OCI-LY3 (cell line): ENCODE measurements around the gene RASA2.
A peak's percentile ranks its signal among the peaks of the same experiment; 100 is the strongest.

Experiments used
- H2AFZ ChIP-seq: fragments of 200-600, 300-600 bp; shearing (Covaris generic); 2 replicates; pipeline ENCODE4 v1.6.0; 2014; ENCODE audit warnings: antibody characterized with exemption, low read depth, low read length
- H3K27ac ChIP-seq: fragments of 200-600, 300-600 bp; sonication (generic); 2 replicates; pipeline ENCODE4 v1.5.1; 2014; ENCODE audit warnings: mild to moderate bottlenecking, low read length, moderate library complexity, mixed read lengths
- H3K27me3 ChIP-seq: fragments of 200-600, 300-600 bp; sonication (generic); 2 replicates; pipeline ENCODE4 v1.6.1; 2014; ENCODE audit warnings: low read depth, low read length, mixed read lengths
- H3K36me3 ChIP-seq: fragments of 200-600, 300-600 bp; sonication (generic); replicated peaks from 2 replicates; pipeline ENCODE3; 2014; ENCODE audit warnings: low read depth, low read length, mixed read lengths
- H3K4me1 ChIP-seq: fragments of 300-600, 200-600 bp; sonication (generic); 2 replicates; pipeline ENCODE4 v1.6.1; 2014; ENCODE audit warnings: low read length, mixed read lengths
- H3K4me2 ChIP-seq: fragments of 200-600, 300-600 bp; sonication (generic); 2 replicates; pipeline ENCODE4 v1.6.1; 2014; ENCODE audit warnings: low read length, mixed read lengths
- H3K4me3 ChIP-seq: fragments of 300-600, 200-600 bp; sonication (generic); 2 replicates; pipeline ENCODE4 v1.5.1; 2014; ENCODE audit warnings: antibody characterized with exemption, mild to moderate bottlenecking, low read length, moderate library complexity
- H3K79me2 ChIP-seq: fragments of 300-600, 200-600 bp; shearing (Covaris generic); 2 replicates; pipeline ENCODE4 v1.6.1; 2014; ENCODE audit warnings: mild to moderate bottlenecking, low read length, mixed read lengths
- H3K9ac ChIP-seq: fragments of 300-600, 200-600 bp; shearing (Covaris generic); 2 replicates; pipeline ENCODE4 v1.6.0; 2014; ENCODE audit warnings: mild to moderate bottlenecking, low read length, moderate library complexity
- H3K9me3 ChIP-seq: fragments of 200-600, 300-600 bp; shearing (Covaris generic); 2 replicates; pipeline ENCODE4 v1.6.1; 2014; ENCODE audit warnings: low read length, mixed read lengths; ENCODE audit not compliant: insufficient read depth
- H4K20me1 ChIP-seq: fragments of 200-600, 300-600 bp; sonication (generic); 2 replicates; pipeline ENCODE4 v1.6.1; 2016; ENCODE audit warnings: low read length, mixed read lengths; ENCODE audit not compliant: insufficient read depth
- EZH2phosphoT487 ChIP-seq: fragments of 200-600 bp; shearing (Covaris generic); IDR thresholded peaks from 2 replicates; pipeline ENCODE4 v1.6.1; 2018; ENCODE audit warnings: antibody characterized with exemption, mixed run types, low read depth
- TF ChIP-seq, protein P1 (sequence below): fragments of 200-600, 300-600 bp; sonication (generic); IDR thresholded peaks from 2 replicates; pipeline ENCODE4 v1.5.1; 2014; ENCODE audit warnings: antibody characterized with exemption, low read length, low read depth

The RASA2 gene

GRCh38 chr3:141642215-141642614 is 155.4 kb downstream of the RASA2 start:
- TF ChIP-seq EZH2phosphoT487: no peak
- TF ChIP-seq, protein P1, sequence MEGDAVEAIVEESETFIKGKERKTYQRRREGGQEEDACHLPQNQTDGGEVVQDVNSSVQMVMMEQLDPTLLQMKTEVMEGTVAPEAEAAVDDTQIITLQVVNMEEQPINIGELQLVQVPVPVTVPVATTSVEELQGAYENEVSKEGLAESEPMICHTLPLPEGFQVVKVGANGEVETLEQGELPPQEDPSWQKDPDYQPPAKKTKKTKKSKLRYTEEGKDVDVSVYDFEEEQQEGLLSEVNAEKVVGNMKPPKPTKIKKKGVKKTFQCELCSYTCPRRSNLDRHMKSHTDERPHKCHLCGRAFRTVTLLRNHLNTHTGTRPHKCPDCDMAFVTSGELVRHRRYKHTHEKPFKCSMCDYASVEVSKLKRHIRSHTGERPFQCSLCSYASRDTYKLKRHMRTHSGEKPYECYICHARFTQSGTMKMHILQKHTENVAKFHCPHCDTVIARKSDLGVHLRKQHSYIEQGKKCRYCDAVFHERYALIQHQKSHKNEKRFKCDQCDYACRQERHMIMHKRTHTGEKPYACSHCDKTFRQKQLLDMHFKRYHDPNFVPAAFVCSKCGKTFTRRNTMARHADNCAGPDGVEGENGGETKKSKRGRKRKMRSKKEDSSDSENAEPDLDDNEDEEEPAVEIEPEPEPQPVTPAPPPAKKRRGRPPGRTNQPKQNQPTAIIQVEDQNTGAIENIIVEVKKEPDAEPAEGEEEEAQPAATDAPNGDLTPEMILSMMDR: no peak
- no peak overlapping the region for H3K9ac ChIP-seq
- no peaks in the 10 kb centered on the region for H3K9me3 ChIP-seq
- H3K4me3 ChIP-seq: no peak overlapping the region
- H3K4me1 ChIP-seq: no peaks in the 10 kb centered on the region
- H3K4me2 ChIP-seq: no peak overlapping the region
- H3K27ac ChIP-seq: no peak overlapping the region
- H2AFZ ChIP-seq: no peak overlapping the region
- no peaks in the 10 kb centered on the region for H3K27me3 ChIP-seq
- no peaks in the 10 kb centered on the region for H3K79me2 ChIP-seq
- H4K20me1 ChIP-seq: no peaks in the 10 kb centered on the region
- H3K36me3 ChIP-seq: no peaks in the 10 kb centered on the region

- Histone ChIP-seq H3K36me3 (no peaks in the 10 kb centered on the region), H3K9ac (no peak overlapping the region), H3K4me3 (no peak overlapping the region), H3K9me3 (no peaks in the 10 kb centered on the region), H3K4me2 (no peak overlapping the region), H2AFZ (no peak overlapping the region), H3K27ac (no peak overlapping the region), H3K4me1 (no peaks in the 10 kb centered on the region), H4K20me1 (no peaks in the 10 kb centered on the region), H3K27me3 (no peaks in the 10 kb centered on the region), H3K79me2 (no peaks in the 10 kb centered on the region)
- no peak for TF ChIP-seq EZH2phosphoT487
- TF ChIP-seq, protein P1: no peak
Observed at GRCh38 chr3:141643391-141643790, 156.6 kb downstream of the RASA2 start.

- Histone ChIP-seq H3K36me3 (no peaks in the 10 kb centered on the region), H3K4me2 (no peak overlapping the region), H3K27me3 (no peaks in the 10 kb centered on the region), H2AFZ (no peak overlapping the region), H3K9ac (no peak overlapping the region), H3K4me1 (no peaks in the 10 kb centered on the region), H3K9me3 (no peaks in the 10 kb centered on the region), H3K27ac (no peak overlapping the region), H3K4me3 (no peak overlapping the region), H4K20me1 (no peaks in the 10 kb centered on the region), H3K79me2 (no peaks in the 10 kb centered on the region)
- TF ChIP-seq EZH2phosphoT487: no peak
- TF ChIP-seq, protein P1: no peak
Observed at GRCh38 chr3:141643796-141644195, 157.0 kb downstream of the RASA2 start.

DNA sequence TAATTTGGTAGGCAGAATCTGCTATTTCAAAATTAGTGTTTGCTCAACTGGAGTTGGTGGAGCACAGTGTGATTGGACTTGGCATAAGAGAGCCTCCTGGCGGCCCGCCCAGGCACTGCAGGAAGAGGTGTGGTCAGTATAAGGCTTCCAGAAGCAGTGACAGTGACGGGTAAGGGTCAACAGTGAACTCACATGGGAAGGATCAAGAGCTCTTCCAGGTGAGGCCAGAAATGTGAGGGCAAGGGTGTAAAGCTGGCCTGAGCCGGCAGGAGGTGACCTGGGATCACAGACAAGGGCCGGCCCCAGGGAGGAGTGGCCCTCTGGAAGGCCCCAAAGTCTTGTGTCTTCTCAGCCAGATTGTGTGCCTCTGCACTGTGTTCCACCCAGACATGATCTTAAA is 158.1 kb downstream of the RASA2 start:
- TF ChIP-seq, protein P1: peak; percentile 81
- no peak for TF ChIP-seq EZH2phosphoT487
- Histone ChIP-seq H3K79me2 (no peaks in the 10 kb centered on the region), H3K4me2 (peak overlapping the region; percentile 33; the same call in 1 of the 2 replicates), H3K4me1 (no peaks in the 10 kb centered on the region), H4K20me1 (no peaks in the 10 kb centered on the region), H3K27me3 (no peaks in the 10 kb centered on the region), H3K4me3 (no peak overlapping the region), H3K27ac (no peak overlapping the region), H3K9ac (no peak overlapping the region), H3K36me3 (no peaks in the 10 kb centered on the region), H3K9me3 (no peaks in the 10 kb centered on the region), H2AFZ (peak overlapping the region; percentile 67)
